Neural cell (in vitro differentiated cells): Measurements from ENCODE around the gene SIX3. TPM values are rescaled to one million over a fixed set of nuclear protein-coding genes. Genes with fewer than 3 reads are reported as not detected.

Source experiments
- H2AFZ ChIP-seq: fragments of 200-600, 300-800 bp; sonication (generic), shearing (Covaris generic); 2 replicates; pipeline ENCODE4 v1.6.0; 2014; ENCODE audit warnings: low read depth, mild to moderate bottlenecking, antibody characterized with exemption, low read length, moderate library complexity
- H3F3A ChIP-seq: fragments of 200-600 bp; shearing (Covaris generic); 2 replicates; pipeline ENCODE4 v1.6.1; 2016; ENCODE audit warnings: mild to moderate bottlenecking, moderate library complexity, mixed read lengths, antibody characterized with exemption, low read length; ENCODE audit not compliant: insufficient read depth, poor library complexity, severe bottlenecking
- H3K27ac ChIP-seq: fragments of 200-600, 300-800 bp; sonication (generic), shearing (Covaris generic); 2 replicates; pipeline ENCODE4 v1.5.1; 2014; ENCODE audit warnings: mild to moderate bottlenecking, low read length, moderate library complexity
- H3K27me3 ChIP-seq: fragments of 300-800, 200-600 bp; sonication (generic), shearing (Covaris generic); 2 replicates; pipeline ENCODE4 v1.6.0; 2014; ENCODE audit warnings: mild to moderate bottlenecking, low read depth, low read length, moderate library complexity; ENCODE audit not compliant: insufficient read depth
- H3K36me3 ChIP-seq: fragments of 300-800, 200-600 bp; sonication (generic), shearing (Covaris generic); 2 replicates; pipeline ENCODE4 v1.5.1; 2014; ENCODE audit warnings: mild to moderate bottlenecking, antibody characterized with exemption, low read length, moderate library complexity; ENCODE audit not compliant: insufficient read depth
- H3K4me2 ChIP-seq: fragments of 300-800, 200-600 bp; sonication (generic), shearing (Covaris generic); 2 replicates; pipeline ENCODE4 v1.6.0; 2014; ENCODE audit warnings: mild to moderate bottlenecking, low read length
- H3K4me3 ChIP-seq: fragments of 300-800, 200-600 bp; sonication (generic), shearing (Covaris generic); 2 replicates; pipeline ENCODE4 v1.5.1; 2014; ENCODE audit warnings: mild to moderate bottlenecking, low read length, moderate library complexity
- H3K79me2 ChIP-seq: fragments of 200-600 bp; shearing (Covaris generic); replicated peaks from 2 replicates; pipeline ENCODE4 v1.6.0; 2014; ENCODE audit warnings: mild to moderate bottlenecking, low read length, moderate library complexity; ENCODE audit not compliant: insufficient read depth
- H3K9ac ChIP-seq: fragments of 300-800, 200-600 bp; sonication (generic), shearing (Covaris generic); 2 replicates; pipeline ENCODE4 v1.6.1; 2016; ENCODE audit warnings: mild to moderate bottlenecking, low read length, mixed read lengths
- H3K9me2 ChIP-seq: fragments of 200-600 bp; shearing (Covaris generic); 2 replicates; pipeline ENCODE4 v1.6.1; 2016; ENCODE audit warnings: mild to moderate bottlenecking, low read length, mixed read lengths; ENCODE audit not compliant: insufficient read depth
- H3K9me3 ChIP-seq: fragments of 200-600, 300-800 bp; sonication (generic), shearing (Covaris generic); 2 replicates; pipeline ENCODE4 v1.6.1; 2016; ENCODE audit warnings: mild to moderate bottlenecking, mixed run types, low read length, moderate library complexity, mixed read lengths
- H4K20me1 ChIP-seq: fragments of 200-600 bp; shearing (Covaris generic); 2 replicates; pipeline ENCODE4 v1.6.1; 2016; ENCODE audit warnings: mild to moderate bottlenecking, mixed run types; ENCODE audit not compliant: insufficient read depth
- CTCF ChIP-seq: fragments of 450-650 bp; IDR thresholded peaks from 2 replicates; pipeline ENCODE4 v1.5.1; 2014; ENCODE audit warnings: antibody characterized with exemption, mild to moderate bottlenecking, moderate library complexity; ENCODE audit not compliant: poor library complexity, severe bottlenecking
- EP300 ChIP-seq: fragments of 450-650 bp; conservative IDR thresholded peaks from 2 replicates; pipeline ENCODE4 v1.6.1; 2014; ENCODE audit warnings: antibody characterized with exemption, mild to moderate bottlenecking, moderate library complexity; ENCODE audit not compliant: poor library complexity, severe bottlenecking
- EZH2 ChIP-seq: fragments of 200-600, 300-800 bp; shearing (Covaris generic), sonication (generic); IDR thresholded peaks from 2 replicates; pipeline ENCODE4 v1.6.1; 2014; ENCODE audit warnings: antibody characterized with exemption, low read length, borderline replicate concordance, mild to moderate bottlenecking; ENCODE audit not compliant: insufficient read depth, poor library complexity, severe bottlenecking
- MXI1 ChIP-seq: fragments of 450-650 bp; conservative IDR thresholded peaks from 2 replicates; pipeline ENCODE4 v1.6.1; 2014; ENCODE audit warnings: antibody characterized with exemption, mild to moderate bottlenecking; ENCODE audit not compliant: poor library complexity, severe bottlenecking
- POLR2AphosphoS5 ChIP-seq: IDR thresholded peaks from 2 replicates; pipeline ENCODE4 v1.6.1; 2012
- RAD21 ChIP-seq: fragments of 450-650 bp; conservative IDR thresholded peaks from 2 replicates; pipeline ENCODE4 v1.6.1; 2014; ENCODE audit warnings: antibody characterized with exemption, mild to moderate bottlenecking, moderate library complexity
- REST ChIP-seq: IDR thresholded peaks from 2 replicates; pipeline ENCODE4 v1.6.1; 2012; ENCODE audit warnings: borderline replicate concordance
- SMC3 ChIP-seq: fragments of 450-650 bp; conservative IDR thresholded peaks from 2 replicates; pipeline ENCODE4 v1.6.1; 2014; ENCODE audit warnings: antibody characterized with exemption, mild to moderate bottlenecking, moderate library complexity; ENCODE audit not compliant: poor library complexity
- TAF1 ChIP-seq: IDR thresholded peaks from 2 replicates; pipeline ENCODE4 v1.6.1; 2012; ENCODE audit warnings: low read depth
- polyA plus RNA-seq: library from polyadenylated mRNA; depleted of rRNA; stranded (reverse); fragments of >200 nt; gene quantifications from 2 replicates; pipeline ENCODE4 v1.2.3, GENCODE V29; 2014

SIX3 gene
- polyA plus RNA-seq, 1 donor from 2014 or later, result 8.7 TPM

DNA sequence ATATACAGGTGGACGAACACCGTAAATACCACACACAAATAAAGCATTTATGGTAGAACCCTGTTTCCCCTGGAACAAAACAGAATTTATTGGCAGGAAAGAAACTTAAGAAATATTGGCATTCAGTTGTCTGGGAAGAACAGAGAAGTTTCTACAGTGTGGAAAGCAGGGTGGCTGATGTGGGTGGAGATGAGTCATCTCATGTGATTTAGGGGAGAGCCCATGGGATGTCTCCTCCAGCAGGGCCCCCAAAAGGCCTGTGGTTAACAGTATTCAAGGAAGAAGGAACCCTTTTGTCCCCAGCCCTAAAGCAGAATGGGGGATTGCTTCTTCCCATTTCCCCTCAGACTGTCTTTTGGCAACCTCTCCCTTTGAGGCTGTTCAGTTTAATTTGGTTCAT is 24.2 kb downstream of the SIX3 start:
- Histone ChIP-seq H3K9me3 (no peaks in the 10 kb centered on the region), H3K79me2 (no peaks in the 10 kb centered on the region), H3K9me2 (no peaks in the 10 kb centered on the region), H3K9ac (no peak overlapping the region), H3K36me3 (no peaks in the 10 kb centered on the region), H4K20me1 (no peaks in the 10 kb centered on the region), H3K4me3 (no peak overlapping the region), H3F3A (no peaks in the 10 kb centered on the region), H3K27me3 (no peaks in the 10 kb centered on the region), H3K4me2 (no peak overlapping the region), H2AFZ (no peak overlapping the region), H3K27ac (no peak overlapping the region)
- TF ChIP-seq CTCF (no peak), POLR2AphosphoS5 (no peak), TAF1 (no peak), SMC3 (no peak), EP300 (no peak), EZH2 (no peak), RAD21 (no peak), MXI1 (no peak), REST (no peak)

DNA sequence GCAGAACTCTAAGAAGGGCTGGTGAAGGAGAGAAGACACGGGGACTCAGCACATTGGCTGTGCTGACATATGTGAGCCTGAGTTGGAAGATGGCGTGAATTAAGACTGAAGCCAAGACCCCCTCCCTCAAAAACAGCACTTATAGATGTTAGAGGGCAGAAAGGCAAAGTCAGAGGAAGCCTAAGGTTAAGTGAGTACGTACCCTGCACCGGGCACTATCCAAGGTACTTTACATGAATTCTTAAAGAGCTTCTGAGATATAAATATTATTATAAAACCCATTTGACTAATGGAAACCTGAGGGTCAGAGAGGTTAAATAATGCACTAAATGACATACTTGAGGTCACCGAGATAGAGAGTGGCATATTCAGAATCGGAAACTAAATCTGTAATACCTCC is 25.6 kb downstream of the SIX3 start:
- no peaks in the 10 kb centered on the region for H4K20me1 ChIP-seq
- TF ChIP-seq MXI1, result no peak
- no peak for TF ChIP-seq RAD21
- TF ChIP-seq SMC3, result no peak
- TF ChIP-seq EP300, result no peak
- no peak for TF ChIP-seq CTCF
- TF ChIP-seq EZH2, result no peak
- no peak for TF ChIP-seq TAF1
- no peak for TF ChIP-seq POLR2AphosphoS5
- TF ChIP-seq REST, result no peak
- no peaks in the 10 kb centered on the region for H3F3A ChIP-seq
- H3K36me3 ChIP-seq, result no peaks in the 10 kb centered on the region
- H3K9me3 ChIP-seq, result no peaks in the 10 kb centered on the region
- no peak overlapping the region for H2AFZ ChIP-seq
- H3K27ac ChIP-seq, result no peak overlapping the region
- no peaks in the 10 kb centered on the region for H3K9me2 ChIP-seq
- H3K79me2 ChIP-seq, result no peaks in the 10 kb centered on the region
- H3K4me2 ChIP-seq, result no peak overlapping the region
- H3K4me3 ChIP-seq, result no peak overlapping the region
- H3K27me3 ChIP-seq, result no peaks in the 10 kb centered on the region
- no peak overlapping the region for H3K9ac ChIP-seq
